Activated CD4-positive, CD25-positive, alpha-beta regulatory T cell (primary cell): ENCODE data around the gene SLC5A4.
"Not testable (repeated sequence)": the region's sequence is repeated elsewhere in the genome, so short reads cannot be mapped to it uniquely, and the experiment has no call there.

ENCODE experiments used
- DNase-seq, 4 experiments: peaks; one replicate each; lab custom pipeline; 2025; lab: John Stamatoyannopoulos, UW

The SLC5A4 gene

DNA sequence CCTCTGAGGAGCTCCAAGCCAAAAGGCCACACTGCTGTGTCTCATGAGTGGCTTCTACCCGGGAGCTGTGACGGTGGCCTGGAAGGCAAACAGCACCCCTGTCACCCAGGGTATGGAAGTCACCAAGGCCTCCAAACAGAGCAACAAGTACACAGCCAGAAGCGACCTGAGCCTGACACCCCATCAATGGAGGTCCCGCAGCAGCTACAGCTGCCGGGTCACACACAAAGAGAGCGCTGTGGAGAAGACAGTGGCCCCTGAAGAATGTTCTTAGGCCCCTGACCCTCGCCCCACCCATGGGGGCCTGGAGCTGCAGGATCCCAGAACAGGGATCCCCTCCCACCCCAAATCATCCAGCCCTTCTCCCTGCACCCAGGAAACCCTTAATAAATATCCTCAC, 55.2 kb downstream of the SLC5A4 start:
- no peak for DNase-seq

DNA sequence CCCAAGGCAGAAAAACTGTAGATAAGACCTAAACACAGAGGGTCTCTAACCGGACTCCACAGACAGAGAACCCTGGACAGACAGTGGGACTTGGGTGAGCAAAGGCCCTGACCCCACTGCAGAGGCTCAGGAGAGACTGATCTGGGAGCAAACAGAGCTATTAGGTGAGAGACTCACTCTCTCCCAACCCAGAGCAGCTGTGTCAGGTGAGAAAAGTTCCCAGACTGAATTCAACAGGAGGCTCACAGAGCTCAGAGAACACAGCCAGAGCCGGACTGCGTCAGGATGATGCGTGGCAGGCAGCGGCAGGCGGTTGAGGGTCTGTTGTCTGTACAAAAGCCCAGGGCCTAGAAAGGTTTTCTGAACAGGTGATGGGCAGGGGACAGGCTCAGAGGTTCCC, 55.8 kb downstream of the SLC5A4 start:
- no peak for DNase-seq

DNA sequence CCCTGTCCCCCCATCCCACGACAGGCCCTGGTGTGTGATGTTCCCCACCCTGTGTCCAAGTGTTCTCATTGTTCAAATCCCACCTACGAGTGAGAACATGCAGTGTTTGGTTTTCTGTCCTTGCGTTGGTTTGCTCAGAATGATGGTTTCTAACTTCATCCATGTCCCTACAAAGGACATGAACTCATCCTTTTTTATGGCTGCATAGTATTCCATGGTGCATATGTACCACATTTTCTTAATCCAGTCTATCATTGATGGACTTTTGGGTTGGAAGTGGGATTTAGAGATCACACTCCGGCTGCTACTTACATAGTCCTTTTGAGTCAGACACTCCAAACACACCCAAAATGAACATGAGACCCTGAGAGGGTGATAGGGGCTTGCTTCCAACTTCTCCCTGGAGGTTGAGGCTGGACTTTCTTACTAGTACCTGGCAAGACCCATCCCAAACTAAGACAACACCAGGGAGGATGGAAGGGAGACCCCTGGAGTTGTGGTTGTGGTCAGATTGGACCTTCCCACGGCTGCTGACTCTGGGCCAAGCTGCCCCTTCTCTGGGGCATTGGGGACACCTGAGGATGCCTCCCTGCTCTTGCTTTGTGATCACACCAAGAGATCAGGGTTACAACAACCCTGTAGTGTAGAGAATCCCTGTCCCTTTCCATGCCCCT, 57.5 kb downstream of the SLC5A4 start:
- DNase-seq = not testable (repeated sequence)

GRCh38 chr22:32195900-32196299, 59.2 kb downstream of the SLC5A4 start:
- not testable (repeated sequence) for DNase-seq

DNA sequence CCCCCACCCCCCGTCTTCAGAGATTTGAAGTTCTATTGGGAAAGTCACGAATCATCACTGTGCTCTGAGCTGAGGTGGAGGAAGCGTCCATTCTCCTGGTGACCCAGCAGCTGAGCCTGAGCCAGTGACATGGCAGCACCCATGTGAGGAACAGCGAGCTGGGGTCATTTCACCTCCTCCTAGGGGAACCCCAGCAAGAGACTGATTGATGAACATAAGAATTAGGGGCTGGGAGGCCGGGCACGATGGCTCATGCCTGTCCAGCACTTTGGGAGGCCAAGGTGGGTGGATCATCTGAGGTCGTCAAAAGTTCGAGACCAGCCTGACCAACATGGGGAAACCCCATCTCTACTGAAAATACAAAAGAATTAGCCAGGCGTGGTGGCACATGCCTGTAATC, 61.8 kb downstream of the SLC5A4 start:
- not testable (repeated sequence) for DNase-seq

DNA sequence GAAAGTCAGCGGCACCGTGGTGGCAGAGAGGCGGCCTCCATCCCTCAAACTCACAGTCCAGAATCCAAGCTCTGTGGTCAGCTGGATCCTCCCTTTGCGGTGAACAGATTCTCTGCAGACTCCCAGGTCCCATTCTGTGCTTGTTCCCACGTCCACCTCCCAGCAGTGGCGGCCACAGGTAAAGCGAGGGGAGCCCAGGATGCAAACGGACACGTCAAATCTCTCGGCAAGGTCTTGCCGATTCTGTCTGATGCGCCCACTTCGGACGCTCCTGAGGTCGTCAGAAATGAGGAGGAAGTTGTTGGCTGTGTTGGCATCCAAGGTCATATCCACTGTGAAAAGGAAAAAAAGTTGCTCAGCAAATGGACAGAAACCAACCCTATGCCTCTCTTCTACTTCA, 64.1 kb downstream of the SLC5A4 start:
- not testable (repeated sequence) for DNase-seq

DNA sequence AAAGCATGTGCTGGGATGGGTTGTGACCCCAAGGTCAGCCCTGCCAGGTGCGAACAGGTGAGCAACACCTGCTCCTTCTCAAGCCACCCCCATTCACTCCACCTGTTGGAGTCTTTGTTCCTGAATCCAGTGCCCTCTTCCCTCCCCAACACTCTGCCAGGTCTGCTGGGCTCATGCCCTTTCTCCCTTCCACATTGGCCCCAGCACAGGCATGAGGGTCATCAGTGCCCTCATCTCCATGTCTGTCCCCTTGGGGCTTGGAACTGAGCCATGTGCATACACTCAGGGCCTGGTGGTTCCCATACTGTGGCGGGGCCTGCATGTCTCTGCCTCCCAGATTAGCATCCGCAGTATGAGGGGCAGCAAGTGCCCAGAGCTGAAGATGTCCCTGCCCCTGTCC, 69.3 kb downstream of the SLC5A4 start:
- DNase-seq = no peak

GRCh38 chr22:32183625-32184024, 71.5 kb downstream of the SLC5A4 start:
- no peak for DNase-seq

GRCh38 chr22:32181043-32181442, 74.1 kb downstream of the SLC5A4 start:
- no peak for DNase-seq

DNA sequence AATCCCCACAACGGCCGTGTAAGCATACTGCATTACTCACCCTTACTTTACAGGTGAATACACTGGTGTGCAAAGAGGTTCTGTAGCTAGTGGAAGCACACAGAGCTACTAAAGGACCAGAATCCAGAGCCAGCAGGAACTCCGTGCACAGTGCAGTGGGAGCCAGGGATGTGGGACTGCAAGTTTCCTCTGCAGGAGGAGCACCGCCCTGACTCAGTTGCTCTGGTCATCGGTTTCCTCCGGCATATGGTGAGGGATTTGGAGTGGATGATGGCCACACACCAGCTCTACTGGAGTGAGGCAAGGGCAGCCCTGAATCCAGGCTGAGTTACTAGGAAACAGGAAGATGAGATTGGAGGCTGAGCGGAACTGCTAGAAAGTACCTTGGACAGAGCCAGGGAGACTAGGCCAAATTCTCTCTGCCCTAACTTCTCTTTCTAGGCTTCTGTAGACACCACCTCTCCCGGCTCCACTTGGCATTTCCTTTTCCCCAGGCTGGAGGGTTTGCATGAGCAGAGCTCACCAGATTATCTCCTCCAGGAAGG, 77.9 kb downstream of the SLC5A4 start:
- DNase-seq = no peak

GRCh38 chr22:32175683-32176644, 79.2 kb downstream of the SLC5A4 start:
- no peak for DNase-seq

DNA sequence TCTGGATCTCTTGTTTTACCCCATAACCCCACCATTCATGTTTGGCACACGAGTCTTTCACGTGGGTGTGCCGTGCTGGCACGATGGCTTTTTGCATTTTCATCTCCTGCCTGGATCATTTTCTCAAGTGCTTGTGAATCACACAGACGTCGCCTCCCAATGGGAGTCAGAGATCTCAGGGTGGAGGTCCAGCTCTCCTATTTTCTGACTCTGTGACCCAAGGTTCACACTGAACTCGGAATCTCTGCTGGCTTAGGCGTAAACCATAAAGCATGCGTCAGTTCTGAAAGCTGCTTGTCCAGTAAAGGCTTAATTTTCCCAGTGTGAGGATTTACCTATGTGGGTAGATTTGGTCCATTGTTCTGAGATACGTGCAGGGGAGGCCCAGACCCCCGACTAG, 80.0 kb downstream of the SLC5A4 start:
- DNase-seq = no peak
